Neural cell (in vitro differentiated cells): Measurements from ENCODE around the gene DOK1. TPM values are rescaled to one million over a fixed set of nuclear protein-coding genes. Genes with fewer than 3 reads are reported as not detected.

Experiments used
- H2AFZ ChIP-seq: fragments of 200-600, 300-800 bp; sonication (generic), shearing (Covaris generic); 2 replicates; pipeline ENCODE4 v1.6.0; 2014; ENCODE audit warnings: low read depth, mild to moderate bottlenecking, antibody characterized with exemption, low read length, moderate library complexity
- H3F3A ChIP-seq: fragments of 200-600 bp; shearing (Covaris generic); 2 replicates; pipeline ENCODE4 v1.6.1; 2016; ENCODE audit warnings: mild to moderate bottlenecking, moderate library complexity, mixed read lengths, antibody characterized with exemption, low read length; ENCODE audit not compliant: insufficient read depth, poor library complexity, severe bottlenecking
- H3K27ac ChIP-seq: fragments of 200-600, 300-800 bp; sonication (generic), shearing (Covaris generic); 2 replicates; pipeline ENCODE4 v1.5.1; 2014; ENCODE audit warnings: mild to moderate bottlenecking, low read length, moderate library complexity
- H3K27me3 ChIP-seq: fragments of 300-800, 200-600 bp; sonication (generic), shearing (Covaris generic); 2 replicates; pipeline ENCODE4 v1.6.0; 2014; ENCODE audit warnings: mild to moderate bottlenecking, low read depth, low read length, moderate library complexity; ENCODE audit not compliant: insufficient read depth
- H3K36me3 ChIP-seq: fragments of 300-800, 200-600 bp; sonication (generic), shearing (Covaris generic); 2 replicates; pipeline ENCODE4 v1.5.1; 2014; ENCODE audit warnings: mild to moderate bottlenecking, antibody characterized with exemption, low read length, moderate library complexity; ENCODE audit not compliant: insufficient read depth
- H3K4me2 ChIP-seq: fragments of 300-800, 200-600 bp; sonication (generic), shearing (Covaris generic); 2 replicates; pipeline ENCODE4 v1.6.0; 2014; ENCODE audit warnings: mild to moderate bottlenecking, low read length
- H3K4me3 ChIP-seq: fragments of 300-800, 200-600 bp; sonication (generic), shearing (Covaris generic); 2 replicates; pipeline ENCODE4 v1.5.1; 2014; ENCODE audit warnings: mild to moderate bottlenecking, low read length, moderate library complexity
- H3K79me2 ChIP-seq: fragments of 200-600 bp; shearing (Covaris generic); replicated peaks from 2 replicates; pipeline ENCODE4 v1.6.0; 2014; ENCODE audit warnings: mild to moderate bottlenecking, low read length, moderate library complexity; ENCODE audit not compliant: insufficient read depth
- H3K9ac ChIP-seq: fragments of 300-800, 200-600 bp; sonication (generic), shearing (Covaris generic); 2 replicates; pipeline ENCODE4 v1.6.1; 2016; ENCODE audit warnings: mild to moderate bottlenecking, low read length, mixed read lengths
- H3K9me2 ChIP-seq: fragments of 200-600 bp; shearing (Covaris generic); 2 replicates; pipeline ENCODE4 v1.6.1; 2016; ENCODE audit warnings: mild to moderate bottlenecking, low read length, mixed read lengths; ENCODE audit not compliant: insufficient read depth
- H3K9me3 ChIP-seq: fragments of 200-600, 300-800 bp; sonication (generic), shearing (Covaris generic); 2 replicates; pipeline ENCODE4 v1.6.1; 2016; ENCODE audit warnings: mild to moderate bottlenecking, mixed run types, low read length, moderate library complexity, mixed read lengths
- H4K20me1 ChIP-seq: fragments of 200-600 bp; shearing (Covaris generic); 2 replicates; pipeline ENCODE4 v1.6.1; 2016; ENCODE audit warnings: mild to moderate bottlenecking, mixed run types; ENCODE audit not compliant: insufficient read depth
- CTCF ChIP-seq: fragments of 450-650 bp; IDR thresholded peaks from 2 replicates; pipeline ENCODE4 v1.5.1; 2014; ENCODE audit warnings: antibody characterized with exemption, mild to moderate bottlenecking, moderate library complexity; ENCODE audit not compliant: poor library complexity, severe bottlenecking
- EP300 ChIP-seq: fragments of 450-650 bp; conservative IDR thresholded peaks from 2 replicates; pipeline ENCODE4 v1.6.1; 2014; ENCODE audit warnings: antibody characterized with exemption, mild to moderate bottlenecking, moderate library complexity; ENCODE audit not compliant: poor library complexity, severe bottlenecking
- EZH2 ChIP-seq: fragments of 200-600, 300-800 bp; shearing (Covaris generic), sonication (generic); IDR thresholded peaks from 2 replicates; pipeline ENCODE4 v1.6.1; 2014; ENCODE audit warnings: antibody characterized with exemption, low read length, borderline replicate concordance, mild to moderate bottlenecking; ENCODE audit not compliant: insufficient read depth, poor library complexity, severe bottlenecking
- MXI1 ChIP-seq: fragments of 450-650 bp; conservative IDR thresholded peaks from 2 replicates; pipeline ENCODE4 v1.6.1; 2014; ENCODE audit warnings: antibody characterized with exemption, mild to moderate bottlenecking; ENCODE audit not compliant: poor library complexity, severe bottlenecking
- POLR2AphosphoS5 ChIP-seq: IDR thresholded peaks from 2 replicates; pipeline ENCODE4 v1.6.1; 2012
- RAD21 ChIP-seq: fragments of 450-650 bp; conservative IDR thresholded peaks from 2 replicates; pipeline ENCODE4 v1.6.1; 2014; ENCODE audit warnings: antibody characterized with exemption, mild to moderate bottlenecking, moderate library complexity
- REST ChIP-seq: IDR thresholded peaks from 2 replicates; pipeline ENCODE4 v1.6.1; 2012; ENCODE audit warnings: borderline replicate concordance
- SMC3 ChIP-seq: fragments of 450-650 bp; conservative IDR thresholded peaks from 2 replicates; pipeline ENCODE4 v1.6.1; 2014; ENCODE audit warnings: antibody characterized with exemption, mild to moderate bottlenecking, moderate library complexity; ENCODE audit not compliant: poor library complexity
- TAF1 ChIP-seq: IDR thresholded peaks from 2 replicates; pipeline ENCODE4 v1.6.1; 2012; ENCODE audit warnings: low read depth
- polyA plus RNA-seq: library from polyadenylated mRNA; depleted of rRNA; stranded (reverse); fragments of >200 nt; gene quantifications from 2 replicates; pipeline ENCODE4 v1.2.3, GENCODE V29; 2014

Gene DOK1
- polyA plus RNA-seq, 1 donor from 2014 or later: 0.79 TPM

- TF ChIP-seq POLR2AphosphoS5 (no peak), REST (no peak), EZH2 (no peak), TAF1 (no peak), EP300 (no peak), CTCF (no peak), RAD21 (no peak), SMC3 (no peak), MXI1 (no peak)
- Histone ChIP-seq H3K4me3 (no peak overlapping the region), H3K27ac (no peak overlapping the region), H3F3A (no peaks in the 10 kb centered on the region), H3K4me2 (no peak overlapping the region), H3K27me3 (no peaks in the 10 kb centered on the region), H2AFZ (no peak overlapping the region), H3K79me2 (no peaks in the 10 kb centered on the region), H4K20me1 (no peaks in the 10 kb centered on the region), H3K36me3 (no peaks in the 10 kb centered on the region), H3K9me2 (no peaks in the 10 kb centered on the region), H3K9ac (no peak overlapping the region), H3K9me3 (no peaks in the 10 kb centered on the region)
These were observed 12.2 kb downstream of the DOK1 start for GRCh38 chr2:74566754-74567085.

GRCh38 chr2:74567881-74568280 is 13.4 kb downstream of the DOK1 start:
- Histone ChIP-seq H3K9me2 (no peaks in the 10 kb centered on the region), H3K27me3 (no peaks in the 10 kb centered on the region), H3K9ac (no peak overlapping the region), H3K27ac (no peak overlapping the region), H3K79me2 (no peaks in the 10 kb centered on the region), H3K4me3 (no peak overlapping the region), H2AFZ (no peak overlapping the region), H3K9me3 (no peaks in the 10 kb centered on the region), H3K36me3 (no peaks in the 10 kb centered on the region), H3F3A (no peaks in the 10 kb centered on the region), H4K20me1 (no peaks in the 10 kb centered on the region), H3K4me2 (no peak overlapping the region)
- no peak for TF ChIP-seq RAD21
- TF ChIP-seq EZH2: no peak
- no peak for TF ChIP-seq CTCF
- TF ChIP-seq POLR2AphosphoS5: no peak
- no peak for TF ChIP-seq EP300
- TF ChIP-seq TAF1: no peak
- no peak for TF ChIP-seq MXI1
- no peak for TF ChIP-seq REST
- no peak for TF ChIP-seq SMC3
